Esophagus muscularis mucosa (tissue), 3 donors: Measurements from ENCODE around the gene DDR2.

Source experiments
- POLR2A ChIP-seq: fragments of 450-650 bp; IDR thresholded peaks from one replicate; pipeline ENCODE4 v1.6.1; 2017; ENCODE audit warnings: antibody characterized with exemption, moderate library complexity, mild to moderate bottlenecking, low read depth
- TF ChIP-seq, protein P1 (sequence below), 3 experiments: fragments of 200-600 bp in 2 of 3; fragments of 450-650 bp in 1 of 3; sonication (generic) in 2 of 3; IDR thresholded peaks; one replicate each; pipeline ENCODE4 v1.5.1; 2017 to 2019; ENCODE audit warnings: antibody characterized with exemption in 3 of 3, mild to moderate bottlenecking in 2 of 3, moderate library complexity in 1 of 3

DNA sequence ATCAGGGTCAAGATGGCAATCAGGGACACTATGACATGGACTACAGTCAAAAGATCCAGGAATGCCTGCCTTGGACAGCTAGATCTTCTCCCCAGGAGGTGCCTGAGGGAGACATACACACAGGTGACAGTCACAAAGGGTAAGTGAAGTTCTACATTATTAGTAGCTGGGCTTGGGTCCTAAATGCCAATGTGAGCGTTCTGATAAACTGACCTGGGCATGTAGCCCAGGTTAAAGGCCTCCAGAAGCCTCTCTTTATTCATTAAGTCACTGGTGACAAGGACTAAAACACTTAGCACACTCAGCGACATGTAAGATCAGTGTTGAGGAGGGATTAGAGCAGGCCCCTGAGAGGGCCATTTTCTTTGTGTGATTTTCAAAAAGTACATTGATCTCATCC lies 109.3 kb downstream of the DDR2 start:
- TF ChIP-seq, protein P1, sequence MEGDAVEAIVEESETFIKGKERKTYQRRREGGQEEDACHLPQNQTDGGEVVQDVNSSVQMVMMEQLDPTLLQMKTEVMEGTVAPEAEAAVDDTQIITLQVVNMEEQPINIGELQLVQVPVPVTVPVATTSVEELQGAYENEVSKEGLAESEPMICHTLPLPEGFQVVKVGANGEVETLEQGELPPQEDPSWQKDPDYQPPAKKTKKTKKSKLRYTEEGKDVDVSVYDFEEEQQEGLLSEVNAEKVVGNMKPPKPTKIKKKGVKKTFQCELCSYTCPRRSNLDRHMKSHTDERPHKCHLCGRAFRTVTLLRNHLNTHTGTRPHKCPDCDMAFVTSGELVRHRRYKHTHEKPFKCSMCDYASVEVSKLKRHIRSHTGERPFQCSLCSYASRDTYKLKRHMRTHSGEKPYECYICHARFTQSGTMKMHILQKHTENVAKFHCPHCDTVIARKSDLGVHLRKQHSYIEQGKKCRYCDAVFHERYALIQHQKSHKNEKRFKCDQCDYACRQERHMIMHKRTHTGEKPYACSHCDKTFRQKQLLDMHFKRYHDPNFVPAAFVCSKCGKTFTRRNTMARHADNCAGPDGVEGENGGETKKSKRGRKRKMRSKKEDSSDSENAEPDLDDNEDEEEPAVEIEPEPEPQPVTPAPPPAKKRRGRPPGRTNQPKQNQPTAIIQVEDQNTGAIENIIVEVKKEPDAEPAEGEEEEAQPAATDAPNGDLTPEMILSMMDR (IDR thresholded peaks at IDR 0.05) = no peak
- no peak for TF ChIP-seq POLR2A
